SKM-1 treated with dmso at 0.1 percent for 144 hours (cell line): ENCODE data around the gene KRT31.
"Not testable (repeated sequence)": the region's sequence is repeated elsewhere in the genome, so short reads cannot be mapped to it uniquely, and the experiment has no call there.

Experiments used
- DNase-seq: peaks from one replicate; lab custom pipeline; 2025; ENCODE audit not compliant: unreplicated experiment; lab: John Stamatoyannopoulos, UW

Gene KRT31

DNA sequence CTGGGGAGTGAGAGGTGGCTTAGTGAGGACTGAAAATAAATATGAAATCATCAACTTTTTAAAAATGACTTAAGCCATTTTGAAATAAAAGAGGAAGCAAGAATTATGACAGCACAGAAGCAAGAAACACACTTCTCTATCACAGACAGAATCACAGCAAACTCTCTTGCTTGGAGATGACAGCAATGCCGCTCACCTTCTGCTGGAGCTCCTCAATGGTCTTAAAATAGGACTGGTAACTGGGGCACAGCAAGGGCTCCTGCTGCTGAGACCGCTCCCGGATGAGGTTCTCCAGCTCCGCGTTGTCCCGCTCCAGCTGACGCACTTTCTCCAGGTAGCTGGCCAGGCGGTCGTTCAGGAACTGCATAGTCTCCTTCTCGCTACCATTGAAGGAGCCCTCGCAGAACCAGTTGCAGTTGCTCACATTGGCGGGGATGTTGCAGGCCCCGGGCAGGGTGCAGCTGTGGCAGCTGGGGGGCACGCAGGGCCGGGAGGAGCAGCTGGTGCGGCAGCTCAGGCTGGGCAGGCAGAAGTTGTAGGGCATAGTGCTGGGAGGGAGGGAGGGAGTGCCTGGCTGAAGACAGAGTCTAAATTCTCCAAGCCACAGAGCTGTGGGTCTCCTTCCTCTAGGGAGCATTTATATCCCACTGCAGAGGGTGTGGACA lies at the start of gene KRT31:
KRT31 (minus strand) TSS at position 613 of the 665 bp plus-strand sequence; CDS start at position 544, 69 bp downstream.
- no peak for DNase-seq

DNA sequence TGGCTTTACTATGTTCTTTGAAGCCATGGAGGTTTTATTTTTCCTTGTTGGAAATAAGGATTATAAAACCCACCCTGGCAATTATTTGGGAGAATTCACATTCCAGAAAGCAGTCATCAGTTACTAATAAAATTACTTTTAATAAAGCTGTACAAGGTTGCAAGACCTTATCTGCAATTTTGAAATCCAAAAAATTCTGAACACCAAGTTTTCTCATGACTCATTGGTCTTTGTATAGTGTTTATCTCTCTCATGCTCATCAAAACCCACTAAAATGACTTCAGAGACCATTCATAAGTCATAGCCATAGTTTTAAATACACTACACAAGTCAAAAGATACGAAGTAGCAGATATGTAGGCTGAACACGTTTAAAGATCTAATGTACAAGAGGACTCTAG lies 49.4 kb upstream of the KRT31 start:
- DNase-seq: no peak

DNA sequence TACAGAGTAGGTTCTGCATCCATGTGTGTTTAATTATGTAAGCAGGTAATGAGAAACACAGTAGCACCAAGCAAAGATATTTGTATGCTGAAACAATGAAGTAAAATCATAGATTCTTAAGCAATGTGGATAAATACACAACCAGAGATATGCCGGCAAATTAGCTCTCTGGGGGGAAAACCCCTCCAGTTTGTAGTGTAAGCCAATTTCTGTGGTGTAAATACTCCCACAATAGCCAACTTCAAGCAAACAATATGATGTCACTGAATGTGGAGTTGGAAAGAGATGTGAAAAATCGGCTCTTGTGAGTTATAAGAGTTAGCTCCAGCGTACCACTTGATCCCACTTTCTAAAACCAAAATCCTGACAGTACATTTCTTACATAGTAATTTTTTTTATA lies 47.2 kb upstream of the KRT31 start:
- no peak for DNase-seq

DNA sequence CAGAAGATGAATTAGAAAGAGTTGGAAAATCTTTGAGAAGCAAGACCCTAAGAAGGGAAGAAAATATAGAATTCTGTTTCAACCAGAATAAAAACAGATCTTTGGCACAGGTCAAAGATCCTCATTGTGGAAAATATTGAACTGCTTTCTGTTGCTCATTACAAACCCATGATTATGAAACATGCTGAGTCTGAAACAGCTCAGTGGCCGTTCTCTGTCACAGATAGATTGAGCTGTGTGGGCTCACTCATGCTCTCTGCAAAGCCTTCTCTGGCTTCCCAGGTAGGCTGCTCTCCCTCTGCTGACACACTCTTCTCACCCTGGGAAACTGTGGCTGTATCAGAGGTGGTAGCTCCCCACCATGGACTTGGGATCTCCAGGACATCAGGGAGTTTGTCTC lies 46.8 kb upstream of the KRT31 start:
- DNase-seq: no peak

DNA sequence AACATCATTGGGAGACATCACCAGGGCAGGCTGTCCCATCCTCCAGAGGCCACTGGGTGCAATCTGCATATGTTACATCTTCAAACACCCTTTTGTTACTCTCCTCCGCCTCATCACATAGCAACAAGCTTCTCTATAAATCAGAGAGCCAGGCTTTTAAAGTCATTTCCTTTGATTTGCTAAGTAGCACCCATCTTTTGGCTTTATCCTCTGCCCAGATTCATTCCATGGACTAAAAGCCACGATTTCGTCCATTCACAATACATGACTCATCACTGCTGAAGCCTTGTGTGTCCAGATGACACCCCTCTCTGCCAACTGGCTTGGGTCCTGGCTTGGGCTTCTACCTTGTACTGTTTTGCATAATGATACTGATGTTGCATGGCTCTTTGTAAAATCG lies 45.3 kb upstream of the KRT31 start:
- DNase-seq: no peak

DNA sequence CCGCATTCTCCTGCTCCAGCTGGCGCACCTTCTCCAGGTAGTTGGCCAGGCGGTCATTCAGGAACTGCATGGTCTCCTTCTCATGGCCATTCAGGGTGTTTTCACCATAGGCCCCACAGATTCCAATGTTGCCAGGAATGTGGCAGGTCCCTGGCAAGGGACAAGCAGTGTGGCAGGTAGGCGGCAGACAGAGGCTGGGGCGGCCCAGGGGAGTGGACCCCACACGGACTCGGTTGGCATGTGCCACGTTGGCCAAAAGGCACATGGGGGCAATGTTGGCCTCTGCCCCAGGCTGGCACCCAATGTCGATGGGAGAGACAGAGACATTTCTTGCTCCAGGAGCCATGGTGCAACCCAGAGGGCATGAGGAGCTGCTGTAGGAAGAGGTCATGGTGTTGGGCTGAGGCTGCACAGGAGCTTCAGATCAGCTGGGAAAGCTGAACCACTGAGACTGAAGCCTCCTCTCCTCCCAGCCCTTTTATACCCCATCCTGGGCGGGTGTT lies 43.2 kb upstream of the KRT31 start, which contains the start of gene KRT38:
KRT38 (minus strand) TSS at position 453 of the 503 bp plus-strand sequence; CDS start at position 391, 62 bp downstream.
- no peak for DNase-seq

DNA sequence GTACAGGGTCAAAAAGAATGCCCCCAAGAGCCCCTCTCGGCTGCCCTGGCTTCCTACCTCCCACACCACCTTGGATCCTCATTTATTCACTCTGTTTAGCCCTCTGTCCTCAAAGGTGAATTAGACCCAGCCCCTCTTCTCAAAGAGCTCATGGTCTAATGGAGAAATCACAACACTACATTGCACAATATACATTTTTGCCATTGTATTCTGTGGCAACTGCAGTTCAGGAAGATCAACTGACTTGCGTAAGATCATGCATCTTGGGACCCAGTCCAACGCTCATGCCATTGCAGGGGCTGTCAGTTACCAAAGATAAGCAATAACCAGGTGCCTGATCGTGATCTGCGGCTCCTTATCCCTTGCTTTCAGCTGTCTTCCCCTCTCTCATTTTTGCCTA lies 42.0 kb upstream of the KRT31 start:
- DNase-seq: no peak

DNA sequence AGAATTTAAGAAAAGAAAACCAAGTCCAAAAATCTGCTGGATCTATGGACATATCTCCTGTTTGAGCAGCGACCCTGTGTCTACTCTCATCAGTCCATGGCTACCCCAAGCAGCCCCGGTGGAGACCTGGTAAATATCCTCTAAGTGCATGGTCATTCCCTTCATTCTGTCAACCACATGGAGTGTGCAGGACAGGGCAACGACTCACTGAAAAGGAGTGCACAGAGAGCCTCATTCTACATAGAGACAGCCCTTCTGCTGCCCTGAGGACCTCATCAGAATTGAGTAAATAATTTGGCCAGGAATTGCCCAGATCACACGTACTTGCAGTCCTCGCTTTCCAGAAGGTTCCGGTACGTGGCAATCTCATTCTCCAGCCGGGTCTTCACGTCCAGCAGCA lies 40.4 kb upstream of the KRT31 start:
- no peak for DNase-seq

DNA sequence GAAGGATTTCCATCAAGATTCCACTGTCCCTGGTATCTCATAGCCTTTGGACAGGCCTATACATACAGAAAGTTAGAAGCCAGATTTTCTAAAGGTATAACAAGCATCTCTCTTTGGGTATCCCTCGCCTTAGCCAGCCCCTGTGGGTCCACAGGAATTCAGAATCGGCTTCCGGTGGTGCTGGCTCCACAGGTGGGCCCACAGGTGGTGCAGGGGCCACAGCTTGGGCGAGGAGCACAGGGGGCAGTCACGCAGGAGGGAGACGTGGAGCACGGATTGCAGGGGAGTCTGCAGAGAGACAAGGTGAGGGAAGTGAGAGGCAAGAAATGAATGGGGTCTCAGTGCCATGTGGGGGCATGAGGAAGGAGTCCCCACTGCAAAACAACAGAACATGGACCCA lies 39.8 kb upstream of the KRT31 start:
- no peak for DNase-seq

DNA sequence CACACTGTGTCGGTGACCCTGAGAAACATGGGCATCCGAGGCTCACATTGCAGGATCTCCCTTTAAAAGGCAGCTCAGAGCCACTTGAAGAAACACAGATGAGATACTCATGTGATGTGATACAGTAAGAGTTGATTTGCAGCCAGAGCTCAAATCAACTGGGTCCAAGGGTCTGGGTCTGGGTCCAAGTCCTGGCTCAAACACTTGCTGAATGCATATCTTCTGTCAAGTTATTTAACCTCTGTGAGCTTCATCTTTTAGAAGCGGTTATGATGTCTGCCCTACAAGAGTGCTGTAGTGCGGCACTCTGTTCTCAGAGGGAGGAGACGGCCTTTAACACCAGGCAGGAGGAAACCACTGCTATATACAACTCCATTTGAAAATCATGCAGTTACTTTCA lies 37.0 kb upstream of the KRT31 start:
- DNase-seq: no peak

DNA sequence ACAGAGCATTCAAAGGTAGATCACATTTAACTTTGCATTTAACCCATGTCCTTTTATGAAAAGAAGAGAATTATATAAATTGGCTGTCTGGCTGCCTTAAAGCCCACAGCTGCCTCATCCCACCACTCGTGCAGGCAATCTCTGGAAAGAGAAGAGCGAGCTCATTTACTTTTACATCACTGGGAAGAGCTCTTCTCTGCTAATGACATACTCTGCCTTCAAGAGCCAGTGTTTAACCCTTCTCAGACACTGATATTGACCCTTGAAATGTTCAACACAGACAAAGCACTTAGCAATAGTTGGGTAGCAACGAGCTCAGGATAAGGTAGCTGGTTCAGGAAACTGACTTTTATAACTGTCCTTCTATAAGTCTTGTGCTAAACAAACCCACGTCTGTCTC lies 36.6 kb upstream of the KRT31 start:
- no peak for DNase-seq

DNA sequence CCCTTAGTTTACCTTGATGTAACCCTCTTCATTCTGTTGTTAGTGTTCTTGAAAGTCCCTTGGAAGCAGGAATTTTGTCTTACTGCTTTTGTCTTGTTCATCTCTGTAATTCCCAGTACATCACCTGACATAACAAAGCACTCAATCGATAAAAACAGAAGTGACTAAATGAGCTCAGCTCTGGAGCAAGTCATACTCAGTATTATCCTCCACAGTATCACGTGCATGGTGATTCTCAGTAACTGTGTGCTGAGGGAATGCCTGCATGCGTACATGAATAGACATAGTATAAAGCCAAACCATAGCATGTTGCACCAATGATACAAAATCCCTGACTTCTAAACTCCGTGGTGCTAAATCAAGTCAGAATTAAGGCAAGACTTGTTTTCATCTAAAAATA lies 36.2 kb upstream of the KRT31 start:
- DNase-seq: no peak

DNA sequence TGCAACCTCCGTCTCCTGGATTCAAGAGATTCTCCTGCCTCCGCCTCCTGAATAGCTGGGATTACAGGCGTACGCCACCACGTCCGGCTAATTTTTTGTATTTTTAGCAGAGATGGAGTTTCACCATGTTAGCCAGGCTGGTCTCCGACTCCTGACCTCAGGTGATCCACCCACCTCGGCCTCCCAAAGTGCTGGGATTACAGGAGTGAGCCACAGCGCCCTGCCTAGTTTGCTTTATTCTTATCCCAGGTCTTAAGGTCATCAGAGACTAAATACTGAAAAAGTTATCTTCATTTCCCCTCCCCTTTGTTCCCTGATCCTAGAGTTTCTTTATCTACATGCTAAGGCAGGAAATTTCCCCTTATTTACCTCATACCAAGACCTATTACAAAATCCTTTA lies 33.0 kb upstream of the KRT31 start:
- DNase-seq: not testable (repeated sequence)

DNA sequence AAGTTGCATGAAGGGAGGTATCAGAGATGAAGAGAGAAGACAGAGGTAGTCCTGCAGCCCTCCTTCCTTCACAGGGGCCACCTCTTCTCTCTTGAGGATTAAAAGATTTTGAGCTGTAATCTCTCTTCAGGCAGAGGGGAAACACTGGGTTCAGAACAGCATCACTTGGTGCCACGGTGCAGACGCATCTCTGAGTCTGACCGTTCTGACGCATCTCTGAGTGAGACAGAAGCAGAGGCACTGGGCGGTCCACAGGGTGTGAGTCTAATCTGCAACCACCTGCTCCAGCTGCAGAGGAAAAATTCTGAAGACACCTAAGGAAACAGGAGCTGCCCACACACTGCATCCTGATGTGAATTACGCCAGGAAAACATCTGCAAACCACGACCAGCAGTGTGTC lies 32.3 kb upstream of the KRT31 start:
- DNase-seq: no peak

DNA sequence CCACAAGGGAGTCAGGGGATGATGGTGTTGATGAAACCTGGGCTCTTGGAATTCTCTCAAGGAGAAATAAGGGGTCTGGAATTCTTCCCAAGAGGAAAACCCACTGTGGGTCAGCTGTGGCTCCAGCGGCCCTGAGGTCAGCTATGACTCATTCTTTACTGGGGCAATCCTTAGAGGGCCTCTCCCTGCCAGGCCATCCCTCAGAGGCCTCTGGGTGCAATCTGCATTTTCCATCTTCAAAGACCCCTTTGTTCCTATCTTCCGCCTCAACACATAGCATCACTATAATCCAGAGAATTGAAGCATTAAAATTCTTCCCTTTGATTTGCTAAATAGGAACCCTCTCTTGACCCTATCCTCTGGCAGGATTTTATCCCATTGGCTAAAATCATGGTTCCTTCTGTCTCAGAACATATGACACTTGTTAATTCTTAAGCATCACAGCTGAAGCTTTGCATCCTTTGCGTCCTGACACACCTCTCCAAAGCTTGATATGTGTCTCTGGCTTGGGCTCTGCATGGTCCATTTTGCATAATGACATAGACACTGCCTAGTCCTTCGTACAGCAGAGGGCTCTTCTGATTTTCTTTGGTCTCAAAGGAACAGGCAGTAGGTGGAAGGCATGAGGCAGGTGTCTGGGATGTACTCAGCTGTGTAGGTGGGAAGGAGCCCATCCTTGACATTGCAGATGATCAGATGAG lies 31.3 kb upstream of the KRT31 start:
- DNase-seq: no peak

DNA sequence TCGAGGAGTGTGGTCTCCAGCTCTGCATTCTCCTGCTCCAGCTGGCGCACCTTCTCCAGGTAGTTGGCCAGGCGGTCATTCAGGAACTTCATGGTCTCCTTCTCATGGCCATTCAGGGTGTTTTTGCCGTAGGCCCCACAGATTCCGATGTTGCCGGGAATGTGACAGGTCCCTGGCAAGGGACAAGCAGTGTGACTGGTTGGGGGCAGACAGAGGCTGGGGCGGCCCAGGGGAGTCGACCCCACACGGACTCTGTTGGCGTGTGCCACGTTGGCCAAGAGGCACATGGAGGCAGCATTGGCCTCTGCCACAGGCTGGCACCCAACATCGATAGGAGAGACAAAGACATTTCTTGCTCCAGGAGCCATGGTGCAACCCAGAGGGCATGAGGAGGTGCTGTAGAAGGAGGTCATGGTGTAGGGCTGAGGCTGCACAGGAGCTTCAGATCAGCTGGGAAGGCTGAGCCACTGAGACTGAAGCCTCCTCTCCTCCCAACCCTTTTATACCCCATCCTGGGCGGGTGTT lies 26.8 kb upstream of the KRT31 start, which contains the start of gene KRT37:
KRT37 (minus strand) TSS at position 475 of the 525 bp plus-strand sequence; CDS start at position 413, 62 bp downstream.
- no peak for DNase-seq

DNA sequence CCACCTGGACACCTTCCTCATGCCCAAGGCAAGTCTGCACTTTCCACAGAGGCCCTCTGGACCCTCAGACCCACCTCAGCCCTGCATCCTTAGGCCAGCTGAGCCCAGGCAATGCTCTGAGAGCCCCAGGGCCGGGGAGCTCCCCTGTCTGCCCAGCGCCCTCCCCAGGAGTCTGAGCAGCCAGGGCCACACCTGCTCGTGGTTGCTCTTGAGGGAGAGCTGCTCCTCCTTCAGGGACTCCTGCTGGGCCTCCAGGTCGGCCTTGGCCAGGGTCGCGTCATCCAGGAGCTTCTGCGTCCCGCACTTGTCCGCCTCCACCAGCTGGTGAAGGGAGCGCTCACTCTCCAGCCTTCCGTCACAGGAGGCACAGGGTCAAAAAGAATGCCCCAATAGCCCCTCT lies 25.2 kb upstream of the KRT31 start:
- not testable (repeated sequence) for DNase-seq

DNA sequence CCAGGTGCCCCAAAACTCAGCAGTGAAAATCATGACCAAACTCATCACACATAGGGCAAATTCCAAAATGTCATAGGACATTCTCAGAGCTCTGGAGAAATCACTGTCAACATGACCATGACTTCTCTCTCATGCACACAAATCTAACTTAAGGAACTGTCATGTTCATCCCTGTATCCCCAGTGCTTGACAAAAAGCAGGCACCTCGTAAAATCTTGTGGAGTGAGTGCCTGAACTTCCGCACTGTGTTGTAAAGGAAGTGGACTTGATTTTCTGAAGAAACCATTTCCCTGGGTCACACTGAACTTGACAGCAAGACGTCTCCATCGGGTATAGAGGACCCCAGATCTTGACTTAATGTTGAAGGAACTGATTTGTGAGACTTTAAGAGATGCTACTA lies 24.2 kb upstream of the KRT31 start:
- DNase-seq: no peak

DNA sequence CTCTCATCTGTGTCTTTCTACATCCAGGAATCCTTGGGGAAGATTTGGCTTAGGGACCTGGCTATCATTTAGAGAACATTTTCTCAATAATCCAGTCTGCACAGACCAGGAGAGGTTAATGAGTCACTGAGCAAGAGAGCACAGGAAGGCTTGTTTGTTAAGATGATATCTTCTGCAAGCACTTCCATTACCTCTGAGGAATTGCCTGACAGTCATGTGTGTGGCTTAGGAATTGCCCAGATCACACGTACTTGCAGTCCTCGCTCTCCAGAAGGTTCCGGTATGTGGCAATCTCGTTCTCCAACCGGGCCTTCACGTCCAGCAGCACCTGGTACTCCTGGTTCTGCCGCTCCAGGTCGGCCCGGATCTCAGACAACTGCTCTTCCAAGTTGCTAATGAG lies 23.7 kb upstream of the KRT31 start:
- no peak for DNase-seq

DNA sequence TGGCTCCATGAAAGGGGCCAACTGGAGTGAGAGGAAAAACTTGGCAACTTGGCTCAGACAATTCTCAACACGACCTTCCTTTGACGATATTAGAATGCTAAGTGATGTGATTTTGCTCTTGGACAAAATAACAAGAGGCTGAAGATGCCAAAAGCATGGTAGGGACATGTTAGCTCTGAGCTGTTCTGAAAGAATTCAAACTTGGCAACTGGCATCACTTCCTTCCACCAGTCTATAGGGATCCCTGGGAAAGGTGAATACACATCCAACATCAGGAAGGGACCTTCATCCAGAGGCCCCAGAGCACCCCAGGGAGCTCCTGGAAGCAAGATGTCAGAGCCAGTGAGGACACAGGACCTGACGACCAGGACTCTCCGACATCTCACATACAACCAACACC lies 22.7 kb upstream of the KRT31 start:
- no peak for DNase-seq

DNA sequence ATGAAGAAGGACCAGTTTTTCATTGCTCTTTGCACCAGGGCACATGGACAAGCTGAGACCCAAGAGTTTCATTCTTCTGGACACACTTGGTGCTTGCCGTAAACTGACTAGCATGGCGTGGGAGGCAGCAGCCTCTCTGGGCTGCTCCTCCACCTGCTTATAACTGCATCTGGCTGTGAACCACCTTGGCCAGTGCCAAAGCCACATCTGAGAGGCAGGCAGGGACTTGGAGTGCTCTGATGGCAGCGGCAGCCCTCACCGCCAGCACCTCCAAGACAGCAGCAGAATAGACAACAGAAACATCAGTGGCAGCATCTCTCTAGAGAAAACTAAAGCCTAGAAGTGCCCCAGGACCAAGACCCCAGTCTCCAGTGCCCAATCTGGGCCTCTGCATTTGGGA lies 22.3 kb upstream of the KRT31 start:
- DNase-seq: no peak
